Caco-2 (cell line): ENCODE results near the gene FIBP. TPM values are rescaled to one million over a fixed set of nuclear protein-coding genes. Genes with fewer than 3 reads are reported as not detected.

Experiments used
- BruUV-seq: library from RNA; stranded (reverse); fragments of 400-500 nt; replicated peaks from 2 replicates; lab custom pipeline; 2021; lab: Mats Ljungman, UMichigan
- CTCF ChIA-PET: fragments of 300-600 bp; sonication (Branson Sonifier 250); formaldehyde crosslinking; loops from one replicate; lab custom pipeline; 2022; ENCODE audit warnings: antibody characterized with exemption; lab: Charles Lee
- POLR2A ChIA-PET: fragments of 300-600 bp; sonication (Branson Sonifier 250); formaldehyde crosslinking; loops from one replicate; lab custom pipeline; 2022; ENCODE audit warnings: antibody characterized with exemption; lab: Charles Lee
- DNase-seq, 2 experiments: peaks; one replicate each; pipeline versions ENCODE4 v3.0.0 to v3.0.0-alpha.2; 2020 to 2022
- H3K27me3 ChIP-seq: replicated peaks from 2 replicates; pipeline ENCODE4 v1.6.0; 2011; ENCODE audit warnings: low read length; ENCODE audit not compliant: control insufficient read depth, insufficient read depth
- H3K36me3 ChIP-seq: 2 replicates; pipeline ENCODE4 v1.5.1; 2011; ENCODE audit warnings: low read length; ENCODE audit not compliant: control insufficient read depth, insufficient read depth
- H3K4me1 ChIP-seq: fragments of 250-450 bp; sonication (Bioruptor Pico); 2 replicates; pipeline ENCODE4 v1.5.1; 2020; ENCODE audit warnings: mild to moderate bottlenecking
- H3K4me3 ChIP-seq: 2 replicates; pipeline ENCODE4 v1.5.1; 2011; ENCODE audit warnings: low read depth, mild to moderate bottlenecking, control low read depth, low read length
- H3K9me3 ChIP-seq: fragments of 250-450 bp; sonication (Bioruptor Pico); 2 replicates; pipeline ENCODE4 v1.5.1; 2020; ENCODE audit warnings: mild to moderate bottlenecking, moderate library complexity
- H3K27ac Mint-ChIP-seq: one replicate; pipeline ENCODE4 v1.8.0; 2022; ENCODE audit warnings: mixed read lengths; ENCODE audit not compliant: unreplicated experiment
- H3K27me3 Mint-ChIP-seq: one replicate; pipeline ENCODE4 v1.8.0; 2022; ENCODE audit warnings: mixed read lengths; ENCODE audit not compliant: insufficient read depth, unreplicated experiment
- H3K36me3 Mint-ChIP-seq: one replicate; pipeline ENCODE4 v1.8.0; 2022; ENCODE audit warnings: mild to moderate bottlenecking, mixed read lengths; ENCODE audit not compliant: insufficient read depth, unreplicated experiment
- H3K4me1 Mint-ChIP-seq: one replicate; pipeline ENCODE4 v1.8.0; 2022; ENCODE audit warnings: low read depth, mixed read lengths; ENCODE audit not compliant: unreplicated experiment
- H3K4me3 Mint-ChIP-seq: one replicate; pipeline ENCODE4 v1.8.0; 2022; ENCODE audit warnings: mild to moderate bottlenecking, moderate library complexity, mixed read lengths; ENCODE audit not compliant: unreplicated experiment
- H3K9me3 Mint-ChIP-seq: one replicate; pipeline ENCODE4 v1.8.0; 2022; ENCODE audit warnings: mixed read lengths; ENCODE audit not compliant: unreplicated experiment
- CTCF ChIP-seq, 2 experiments: fragments of 200-600 bp in 1 of 2; IDR thresholded peaks; 1 replicate in 1 of 2; 2 replicates in 1 of 2; pipeline versions ENCODE4 v1.5.1 to v1.8.0; 2011 to 2022; ENCODE audit warnings: antibody characterized with exemption in 1 of 2, control low read depth in 1 of 2, inconsistent platforms in 1 of 2, low read depth in 1 of 2, low read length in 1 of 2, mild to moderate bottlenecking in 1 of 2, moderate library complexity in 1 of 2; ENCODE audit not compliant: insufficient read depth in 1 of 2, severe bottlenecking in 1 of 2, unreplicated experiment in 1 of 2
- intact Hi-C: fragments of 100-400 bp; cut with micrococcal nuclease; formaldehyde crosslinking; loops from one replicate; pipeline ENCODE4 v1.10.0; 2022; ENCODE audit not compliant: unreplicated experiment
- total RNA-seq: library from RNA; stranded (reverse); gene quantifications from 2 replicates; pipeline ENCODE4 v1.2.3, GENCODE V29; 2022

FIBP gene
- total RNA-seq, 1 experiment from 2014 or later, result 61.5 TPM

- 0 out of 2 replicates have a peak, but pooled peaks cover 3% of the 10 kb centered on the region for H3K4me1 ChIP-seq
- H3K27me3 ChIP-seq, result no peaks in the 10 kb centered on the region
- POLR2A ChIA-PET, result interaction anchor here (0.6 to 1.9 kb wide), 2 partner anchors 12 to 30 kb away, joined by 4 to 10 read pairs; partner anchors contain the start of gene MUS81
- peak overlapping the region; percentile 9 for H3K27ac Mint-ChIP-seq
- no peaks in the 10 kb centered on the region for H3K36me3 ChIP-seq
- BruUV-seq, result no TSS peak
- no peak for TF ChIP-seq CTCF (IDR thresholded peaks at IDR 0.05; ENCODE audit: insufficient read depth in 1 of 2, low read depth in 1 of 2, low read length in 1 of 2, severe bottlenecking in 1 of 2, unreplicated experiment in 1 of 2)
- CTCF ChIA-PET, result interaction anchor here (0.6 to 4.3 kb wide), 4 partner anchors 12 to 152 kb away, joined by 3 to 39 read pairs (median 22); partner anchors contain the start of genes FIBP, MUS81 and RNASEH2C
- H3K9me3 ChIP-seq, result no peaks in the 10 kb centered on the region
- no peaks in the 10 kb centered on the region for H3K27me3 Mint-ChIP-seq
- no peak overlapping the region for H3K4me3 ChIP-seq
- intact Hi-C loops, result no loop called here
- peaks cover 30% of the 10 kb centered on the region for H3K36me3 Mint-ChIP-seq
- peaks cover 6% of the 10 kb centered on the region for H3K4me1 Mint-ChIP-seq
- H3K4me3 Mint-ChIP-seq, result peak overlapping the region; percentile 29
- H3K9me3 Mint-ChIP-seq, result no peaks in the 10 kb centered on the region
- DNase-seq, result no peak
These were observed 16.3 kb downstream of the FIBP start for GRCh38 chr11:65871811-65872548.

DNA sequence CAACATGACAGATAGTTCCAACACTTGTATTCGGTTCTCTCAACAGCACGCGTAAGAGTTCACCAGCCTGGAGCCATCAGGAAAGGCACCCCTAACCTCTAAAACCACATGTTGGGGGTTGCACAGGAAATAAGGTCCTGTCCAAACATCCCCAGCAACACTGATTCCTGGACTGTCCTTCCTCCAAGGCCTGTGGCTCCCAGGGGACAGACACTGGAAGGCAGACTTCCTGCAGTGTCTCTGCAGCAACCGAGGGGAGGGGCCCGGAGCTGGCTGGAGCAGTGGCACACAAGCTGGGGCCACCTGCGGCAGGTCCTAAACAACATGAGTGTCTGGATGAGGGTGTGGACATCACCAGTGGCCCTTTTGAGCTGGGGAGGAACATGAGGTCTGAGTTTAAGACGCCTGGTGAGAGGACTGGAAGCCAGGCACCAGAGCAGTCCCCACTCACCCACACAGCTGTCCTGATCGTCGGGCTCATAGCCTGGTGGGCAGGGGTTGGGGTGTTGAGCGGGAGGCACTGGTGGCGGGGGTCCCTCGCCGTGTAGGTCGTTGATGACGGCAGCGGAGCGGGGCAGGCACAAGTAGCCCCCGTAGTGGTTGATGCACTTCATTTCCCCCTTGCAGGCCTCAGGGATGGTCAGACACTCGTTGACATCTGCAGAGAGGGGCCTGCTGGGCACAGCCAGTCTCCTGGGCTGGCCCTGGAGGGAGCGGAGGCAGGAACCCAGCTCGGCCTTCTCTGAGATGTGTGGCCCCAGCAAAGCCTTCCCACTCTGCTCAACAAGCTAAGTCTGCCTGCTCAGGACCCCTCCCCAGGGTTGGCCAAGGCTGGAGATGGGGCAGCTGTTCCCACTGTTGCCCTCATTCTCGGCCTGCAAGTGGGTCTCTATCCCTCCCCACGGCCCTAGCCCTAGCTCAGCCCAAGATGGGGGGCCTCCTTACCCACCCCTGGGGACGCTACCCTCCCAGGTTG, 17.3 kb downstream of the FIBP start:
- Mint-ChIP-seq H3K27me3 (no peaks in the 10 kb centered on the region), H3K4me1 (peaks cover 6% of the 10 kb centered on the region), H3K27ac (peak overlapping the region; percentile 9), H3K36me3 (peaks cover 30% of the 10 kb centered on the region), H3K9me3 (no peaks in the 10 kb centered on the region), H3K4me3 (no peak overlapping the region)
- Histone ChIP-seq H3K4me3 (no peak overlapping the region), H3K9me3 (no peaks in the 10 kb centered on the region), H3K36me3 (no peaks in the 10 kb centered on the region), H3K27me3 (no peaks in the 10 kb centered on the region), H3K4me1 (0 out of 2 replicates have a peak, but pooled peaks cover 3% of the 10 kb centered on the region)
- ChIA-PET POLR2A (interaction anchor here (0.5 to 1.9 kb wide), 4 partner anchors 11 to 1110 kb away, joined by 3 to 10 read pairs (median 4); partner anchors contain the start of genes KAT5 and MUS81), CTCF (interaction anchor here (0.6 to 4.3 kb wide), 4 partner anchors 11 to 151 kb away, joined by 3 to 39 read pairs (median 22); partner anchors contain the start of genes FIBP, MUS81 and RNASEH2C)
- BruUV-seq, result no TSS peak
- TF ChIP-seq CTCF (IDR thresholded peaks at IDR 0.05; ENCODE audit: insufficient read depth in 1 of 2, low read depth in 1 of 2, low read length in 1 of 2, severe bottlenecking in 1 of 2, unreplicated experiment in 1 of 2), result no peak
- intact Hi-C loops, result no loop called here
- DNase-seq, result no peak

DNA sequence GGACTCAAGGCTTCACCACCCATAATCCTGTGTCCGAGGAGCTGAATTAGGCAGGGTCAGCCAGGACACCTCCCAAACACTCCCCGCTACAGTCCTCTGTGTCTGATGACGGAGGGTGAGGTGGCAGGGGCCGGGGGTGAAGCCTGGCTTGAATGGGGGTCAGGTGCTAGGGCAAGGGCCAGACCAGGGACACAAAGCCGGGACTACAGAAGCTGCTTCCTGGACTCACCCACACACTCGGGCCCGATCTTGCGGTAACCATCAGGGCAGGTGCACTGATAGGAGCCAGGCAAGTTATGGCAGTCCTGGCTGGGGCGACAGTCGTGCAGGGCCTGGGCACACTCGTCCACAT, 18.0 kb downstream of the FIBP start:
- Mint-ChIP-seq H3K27me3 (no peaks in the 10 kb centered on the region), H3K4me1 (peaks cover 6% of the 10 kb centered on the region), H3K27ac (peak overlapping the region; percentile 9), H3K36me3 (peaks cover 35% of the 10 kb centered on the region), H3K9me3 (no peaks in the 10 kb centered on the region), H3K4me3 (no peak overlapping the region)
- no peaks in the 10 kb centered on the region for H3K36me3 ChIP-seq
- intact Hi-C loops, result no loop called here
- no peak for TF ChIP-seq CTCF (IDR thresholded peaks at IDR 0.05; ENCODE audit: insufficient read depth in 1 of 2, low read depth in 1 of 2, low read length in 1 of 2, severe bottlenecking in 1 of 2, unreplicated experiment in 1 of 2)
- BruUV-seq, result no TSS peak
- CTCF ChIA-PET, result interaction anchor here (2.3 to 4.3 kb wide), 3 partner anchors 10 to 18 kb away, joined by 11 to 39 read pairs (median 37); partner anchors contain the start of genes FIBP and MUS81
- POLR2A ChIA-PET, result interaction anchor here (1.9 kb wide), 1 partner anchor 10 kb away, joined by 10 read pairs; the partner anchor contains the start of gene MUS81
- H3K27me3 ChIP-seq, result no peaks in the 10 kb centered on the region
- H3K4me3 ChIP-seq, result no peak overlapping the region
- 0 out of 2 replicates have a peak, but pooled peaks cover 3% of the 10 kb centered on the region for H3K4me1 ChIP-seq
- no peak for DNase-seq
- H3K9me3 ChIP-seq, result no peaks in the 10 kb centered on the region
